HAP-1 (cell line): ENCODE measurements around the gene LNX2.
A peak's percentile ranks its signal among the peaks of the same experiment; 100 is the strongest.

Experiments
- DNase-seq, 2 experiments: peaks; one replicate each; pipeline ENCODE4 v3.0.0-alpha.2; 2016 to 2020; ENCODE audit warnings: low spot score in 2 of 2
- H3K27me3 ChIP-seq: fragments of 250-450 bp; sonication (Bioruptor Pico); 2 replicates; pipeline ENCODE4 v1.5.1; 2020; ENCODE audit warnings: low read depth, mild to moderate bottlenecking, moderate library complexity
- H3K36me3 ChIP-seq: fragments of 250-450 bp; sonication (Bioruptor Pico); replicated peaks from 2 replicates; pipeline ENCODE4 v1.5.1; 2020; ENCODE audit warnings: mild to moderate bottlenecking
- H3K4me1 ChIP-seq: fragments of 250-450 bp; sonication (Bioruptor Pico); 2 replicates; pipeline ENCODE4 v1.5.1; 2020; ENCODE audit warnings: mild to moderate bottlenecking
- H3K4me3 ChIP-seq: fragments of 250-450 bp; sonication (Bioruptor Pico); 2 replicates; pipeline ENCODE4 v1.5.1; 2020; ENCODE audit warnings: mild to moderate bottlenecking, moderate library complexity
- H3K9me3 ChIP-seq: fragments of 250-450 bp; sonication (Bioruptor Pico); 2 replicates; pipeline ENCODE4 v1.5.1; 2020; ENCODE audit warnings: mild to moderate bottlenecking, moderate library complexity
- in situ Hi-C: fragments of 300-500 bp; cut with MboI; formaldehyde crosslinking; loops from 3 replicates; pipeline ENCODE4 v1.14.3; 2020; ENCODE audit warnings: low sequenced_read_pairs, inconsistent platforms, mixed read lengths

The LNX2 gene

DNA sequence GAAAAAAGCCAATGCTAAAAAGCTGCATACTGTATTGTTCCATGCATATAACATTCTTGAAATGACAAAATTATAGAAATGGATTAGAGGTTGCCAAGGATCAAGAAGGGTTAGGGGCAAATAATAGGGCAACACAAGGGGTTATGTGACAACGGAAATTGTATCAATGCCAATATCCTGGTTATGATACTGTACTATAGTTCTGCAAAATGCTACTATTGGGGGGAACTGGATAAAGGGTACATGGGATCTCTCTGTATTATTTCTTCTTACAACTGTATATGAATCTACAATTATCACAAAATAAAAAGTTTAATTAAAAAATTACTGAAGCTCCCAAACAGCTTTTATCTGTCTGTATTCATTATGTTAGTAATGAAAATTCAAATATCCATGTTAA is 31.9 kb downstream of the LNX2 start:
- H3K4me3 ChIP-seq: no peak overlapping the region
- in situ Hi-C loops: no loop called here
- peaks cover 5% of the 10 kb centered on the region; the same call in 1 of the 2 replicates for H3K4me1 ChIP-seq
- no peaks in the 10 kb centered on the region for H3K9me3 ChIP-seq
- no peaks in the 10 kb centered on the region for H3K27me3 ChIP-seq
- DNase-seq: no peak
- no peaks in the 10 kb centered on the region for H3K36me3 ChIP-seq

GRCh38 chr13:27587095-27587746 is 33.1 kb downstream of the LNX2 start:
- no peak for DNase-seq
- in situ Hi-C loops: no loop called here
- no peaks in the 10 kb centered on the region for H3K27me3 ChIP-seq
- peaks cover 5% of the 10 kb centered on the region; the same call in 1 of the 2 replicates for H3K4me1 ChIP-seq
- H3K36me3 ChIP-seq: no peaks in the 10 kb centered on the region
- no peak overlapping the region for H3K4me3 ChIP-seq
- H3K9me3 ChIP-seq: no peaks in the 10 kb centered on the region

- no peak overlapping the region for H3K4me3 ChIP-seq
- peak in 1 of 2 experiments; percentile 8 for DNase-seq
- H3K9me3 ChIP-seq: no peaks in the 10 kb centered on the region
- H3K27me3 ChIP-seq: no peaks in the 10 kb centered on the region
- in situ Hi-C loops: no loop called here
- peaks cover 5% of the 10 kb centered on the region; the same call in 1 of the 2 replicates for H3K4me1 ChIP-seq
- no peaks in the 10 kb centered on the region for H3K36me3 ChIP-seq
Measured at GRCh38 chr13:27583645-27584044, 36.7 kb downstream of the LNX2 start.

DNA sequence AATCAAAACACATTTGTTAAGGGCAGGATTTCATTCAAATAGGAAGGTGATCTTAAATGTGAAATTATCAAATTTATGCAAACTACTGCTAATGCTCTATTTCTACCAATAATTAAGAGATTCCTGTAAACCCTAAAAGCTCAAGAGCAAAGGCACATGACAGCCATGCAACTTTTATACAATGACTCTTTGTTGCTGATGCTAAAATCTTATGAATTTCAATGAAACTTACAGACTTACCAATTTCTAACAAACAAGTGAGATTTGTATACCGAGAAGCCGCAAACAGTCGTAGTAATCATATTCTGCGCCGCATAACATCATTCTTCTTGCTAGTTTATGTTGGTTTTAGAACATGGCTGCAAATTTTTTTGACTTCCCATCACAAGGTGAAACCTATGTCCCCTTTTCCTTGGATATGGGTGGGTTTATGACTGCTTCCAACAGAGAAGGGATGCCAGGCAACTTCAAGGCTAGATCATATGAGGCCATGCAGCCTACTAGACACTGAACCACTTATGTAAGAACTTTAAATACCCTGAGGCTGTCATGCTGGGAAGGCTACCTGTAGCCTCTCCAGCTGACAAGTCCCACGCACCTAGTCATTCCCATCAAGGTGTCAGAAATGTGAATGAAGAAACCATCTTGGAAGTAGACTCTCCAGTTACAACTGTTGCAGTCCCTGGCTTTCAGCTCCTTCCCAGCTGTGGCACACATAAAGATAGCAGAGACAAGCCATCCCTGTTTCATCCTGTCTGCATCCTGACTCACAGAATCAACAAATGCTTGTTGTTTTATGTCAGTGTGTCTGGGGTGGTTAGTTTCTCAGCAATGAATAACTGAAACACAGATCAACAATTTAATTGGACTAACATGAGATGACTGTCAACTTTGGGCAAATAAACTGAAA is 42.0 kb downstream of the LNX2 start:
- in situ Hi-C loops: no loop called here
- Histone ChIP-seq H3K27me3 (no peaks in the 10 kb centered on the region), H3K36me3 (no peaks in the 10 kb centered on the region), H3K4me3 (no peak overlapping the region), H3K9me3 (no peaks in the 10 kb centered on the region), H3K4me1 (no peaks in the 10 kb centered on the region)
- no peak for DNase-seq

- Histone ChIP-seq H3K4me3 (no peak overlapping the region), H3K4me1 (no peaks in the 10 kb centered on the region), H3K9me3 (no peaks in the 10 kb centered on the region), H3K27me3 (no peaks in the 10 kb centered on the region), H3K36me3 (no peaks in the 10 kb centered on the region)
- no peak for DNase-seq
- in situ Hi-C loops: no loop called here
Measured at GRCh38 chr13:27574661-27575060, 45.7 kb downstream of the LNX2 start.

GRCh38 chr13:27573265-27573664 is 47.1 kb downstream of the LNX2 start:
- in situ Hi-C loops: no loop called here
- no peaks in the 10 kb centered on the region for H3K4me1 ChIP-seq
- no peaks in the 10 kb centered on the region for H3K36me3 ChIP-seq
- H3K9me3 ChIP-seq: no peaks in the 10 kb centered on the region
- H3K27me3 ChIP-seq: no peaks in the 10 kb centered on the region
- no peak overlapping the region for H3K4me3 ChIP-seq
- no peak for DNase-seq

DNA sequence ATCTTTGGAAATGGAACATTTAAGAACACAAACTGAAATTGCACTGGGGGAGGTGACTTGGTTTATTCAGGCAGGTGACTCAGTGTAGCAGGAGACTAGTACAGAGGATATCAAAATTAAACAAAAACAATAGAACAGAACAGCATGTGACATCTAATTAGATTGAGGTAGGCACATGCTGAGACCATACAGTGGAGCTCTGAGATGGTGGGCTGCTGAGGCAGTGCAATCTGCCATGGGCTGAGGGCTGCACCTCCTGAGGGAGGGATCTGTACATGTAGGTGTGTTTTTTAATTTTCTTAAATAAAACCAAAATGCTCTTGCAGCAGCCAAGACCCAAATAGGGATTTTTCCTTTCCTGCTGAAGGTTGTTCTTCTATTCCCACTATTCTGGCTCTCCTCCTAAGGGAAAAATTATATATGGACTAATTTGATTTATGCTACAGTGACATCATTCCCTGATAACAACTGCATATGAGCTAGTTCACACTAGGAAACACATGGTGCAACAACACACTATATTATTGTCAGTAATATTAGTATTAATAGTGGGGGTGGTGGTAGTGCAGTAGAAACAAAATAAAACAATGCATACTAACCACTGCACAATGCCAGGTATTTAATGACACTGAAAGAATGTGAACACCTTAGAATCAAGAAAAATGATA is 48.0 kb downstream of the LNX2 start:
- Histone ChIP-seq H3K36me3 (no peaks in the 10 kb centered on the region), H3K4me3 (no peak overlapping the region), H3K9me3 (no peaks in the 10 kb centered on the region), H3K27me3 (no peaks in the 10 kb centered on the region), H3K4me1 (no peaks in the 10 kb centered on the region)
- DNase-seq: no peak
- in situ Hi-C loops: no loop called here

DNA sequence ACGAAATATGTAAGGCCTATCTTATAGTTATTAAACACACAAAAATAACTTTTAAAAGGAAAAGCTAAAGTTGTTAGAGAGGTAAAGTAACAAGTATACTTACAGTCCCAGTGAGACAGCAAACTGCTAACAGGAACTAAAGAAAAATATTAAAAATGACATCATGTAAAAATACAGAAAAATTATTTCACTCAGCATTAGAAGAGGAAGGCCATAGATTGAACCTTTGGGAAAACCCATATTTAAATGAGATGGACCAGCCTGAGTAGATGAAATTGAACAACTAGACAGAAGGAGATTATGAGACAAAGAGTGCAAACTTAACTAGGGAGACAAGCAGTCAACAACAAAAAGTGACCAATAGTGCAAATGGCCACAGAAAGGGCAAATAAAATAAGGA is 49.4 kb downstream of the LNX2 start:
- Histone ChIP-seq H3K4me1 (no peaks in the 10 kb centered on the region), H3K9me3 (no peaks in the 10 kb centered on the region), H3K27me3 (no peaks in the 10 kb centered on the region), H3K36me3 (no peaks in the 10 kb centered on the region; the same call in 1 of the 2 replicates), H3K4me3 (no peak overlapping the region)
- in situ Hi-C loops: no loop called here
- no peak for DNase-seq

DNA sequence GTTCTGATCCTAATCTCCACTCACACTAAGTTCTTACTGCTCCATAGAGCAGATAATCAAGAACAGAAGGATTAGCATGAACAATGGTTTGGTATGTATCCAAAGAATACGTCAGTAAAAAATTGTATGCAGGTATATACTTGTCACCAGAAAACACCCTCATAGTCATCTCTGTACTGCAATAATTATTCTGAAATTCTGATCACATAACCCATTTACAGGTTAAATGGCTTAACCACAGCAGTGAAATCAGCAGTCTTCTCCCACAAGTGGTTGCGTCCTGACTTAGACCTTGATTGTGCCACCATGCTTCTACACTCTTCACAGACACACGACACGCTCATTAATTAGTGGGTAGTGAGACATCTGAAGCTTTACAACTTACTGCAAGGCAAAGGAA is 50.9 kb downstream of the LNX2 start:
- Histone ChIP-seq H3K27me3 (no peaks in the 10 kb centered on the region), H3K4me1 (no peaks in the 10 kb centered on the region), H3K9me3 (no peaks in the 10 kb centered on the region), H3K4me3 (no peak overlapping the region), H3K36me3 (no peaks in the 10 kb centered on the region; the same call in 1 of the 2 replicates)
- no peak for DNase-seq
- in situ Hi-C loops: no loop called here

- no peaks in the 10 kb centered on the region; the same call in 1 of the 2 replicates for H3K36me3 ChIP-seq
Measured at GRCh38 chr13:27565818-27566217, 54.5 kb downstream of the LNX2 start.

DNA sequence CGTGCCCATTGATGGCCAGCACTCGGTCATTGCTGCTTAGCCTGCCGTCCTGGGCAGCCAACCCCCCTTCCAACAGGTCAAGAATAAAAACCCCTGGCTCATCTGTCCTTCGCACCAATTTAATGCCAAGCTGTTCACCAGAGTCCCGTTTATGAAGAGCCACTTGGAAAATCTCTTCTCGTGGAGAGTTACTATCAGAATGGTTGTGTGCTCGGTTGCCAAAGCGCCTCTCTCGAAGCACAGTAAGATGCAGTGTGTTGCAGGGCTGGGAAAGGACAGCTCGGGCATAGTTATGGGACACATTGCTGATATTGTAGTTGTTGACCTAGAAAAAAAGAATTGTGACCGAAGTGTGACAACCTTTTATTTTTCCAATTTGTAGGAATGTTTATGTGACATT is 57.9 kb downstream of the LNX2 start:
- H3K4me3 ChIP-seq: no peak overlapping the region
- DNase-seq: no peak
- H3K36me3 ChIP-seq: no peaks in the 10 kb centered on the region; the same call in 1 of the 2 replicates
- H3K4me1 ChIP-seq: no peaks in the 10 kb centered on the region
- H3K27me3 ChIP-seq: no peaks in the 10 kb centered on the region
- no peaks in the 10 kb centered on the region for H3K9me3 ChIP-seq
- in situ Hi-C loops: no loop called here

More at GRCh38 chr13:27565818-27566217, 54.5 kb downstream of the LNX2 start:
- Histone ChIP-seq H3K27me3 (no peaks in the 10 kb centered on the region), H3K4me1 (no peaks in the 10 kb centered on the region), H3K4me3 (no peak overlapping the region), H3K9me3 (no peaks in the 10 kb centered on the region)
- in situ Hi-C loops: no loop called here
- DNase-seq: no peak

DNA sequence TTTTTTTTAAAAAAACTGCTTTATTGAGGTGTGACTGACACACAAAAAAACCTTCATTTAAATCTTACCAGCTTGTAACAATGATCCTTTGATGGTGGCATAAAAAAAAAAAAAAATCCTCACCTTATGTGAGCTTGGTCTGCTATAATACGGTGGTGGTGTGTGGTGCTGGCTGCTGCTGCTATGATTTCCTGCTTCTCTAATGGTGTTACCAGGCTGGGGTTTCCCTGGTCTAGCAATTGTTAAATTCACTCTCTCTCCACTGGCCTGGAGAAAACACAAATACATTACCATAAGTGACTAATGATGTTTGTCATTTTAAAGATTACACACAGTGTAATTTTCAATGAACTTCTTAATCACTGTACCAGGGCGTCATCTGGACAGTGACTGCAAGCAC is 60.6 kb downstream of the LNX2 start:
- in situ Hi-C loops: no loop called here
- no peaks in the 10 kb centered on the region for H3K27me3 ChIP-seq
- H3K36me3 ChIP-seq: peaks cover 8% of the 10 kb centered on the region
- H3K4me1 ChIP-seq: no peaks in the 10 kb centered on the region
- H3K4me3 ChIP-seq: no peak overlapping the region
- H3K9me3 ChIP-seq: no peaks in the 10 kb centered on the region
- no peak for DNase-seq

DNA sequence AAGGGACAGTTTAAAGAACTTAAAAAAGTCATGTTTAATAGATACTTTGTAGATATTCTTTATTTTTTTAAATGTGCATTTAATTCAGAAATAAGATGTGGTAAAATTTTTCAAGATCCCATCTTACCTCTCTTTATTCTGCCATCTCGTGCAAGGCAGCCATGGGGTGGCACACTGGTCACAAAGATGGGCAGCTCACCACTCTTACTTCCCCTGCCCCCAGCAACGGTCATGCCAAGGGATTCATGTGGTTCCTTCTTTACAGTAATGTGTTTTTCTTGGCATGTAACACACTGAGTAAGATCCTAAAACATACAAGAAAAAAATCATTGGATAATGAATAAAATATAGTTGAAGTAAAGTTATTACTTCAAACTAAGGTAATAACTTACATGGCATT is 64.2 kb downstream of the LNX2 start:
- Histone ChIP-seq H3K36me3 (peaks cover 8% of the 10 kb centered on the region), H3K9me3 (no peaks in the 10 kb centered on the region), H3K4me1 (no peaks in the 10 kb centered on the region; the same call in 1 of the 2 replicates), H3K4me3 (no peak overlapping the region), H3K27me3 (no peaks in the 10 kb centered on the region)
- in situ Hi-C loops: no loop called here
- DNase-seq: no peak

- no peaks in the 10 kb centered on the region for H3K27me3 ChIP-seq
- H3K9me3 ChIP-seq: no peaks in the 10 kb centered on the region
- H3K4me3 ChIP-seq: no peak overlapping the region
- H3K4me1 ChIP-seq: peaks cover 13% of the 10 kb centered on the region
- in situ Hi-C loops: no loop called here
- DNase-seq: no peak
- peaks cover 10% of the 10 kb centered on the region for H3K36me3 ChIP-seq
Measured at GRCh38 chr13:27551562-27551961, 68.8 kb downstream of the LNX2 start.
